Esophagus muscularis mucosa (tissue), 4 donors: ENCODE measurements around the gene FAM107B. TPM values are rescaled to one million over a fixed set of nuclear protein-coding genes. Genes with fewer than 3 reads are reported as not detected.

Experiments used
- DNase-seq: peaks from one replicate; pipeline ENCODE4 v3.0.0-alpha.2; 2017; ENCODE audit errors: extremely low spot score
- H3K27ac ChIP-seq, 4 donors: fragments of 200-600 bp; sonication (generic); replicated peaks in 1 of 4; 1 replicate in 3 of 4; 2 replicates in 1 of 4; pipeline ENCODE4 v1.5.1; 2016 to 2019; ENCODE audit warnings: mild to moderate bottlenecking in 1 of 4
- H3K27me3 ChIP-seq, 4 donors: fragments of 200-600 bp; sonication (generic); one replicate each; pipeline versions ENCODE4 v1.5.1 to v1.6.0; 2016 to 2019
- H3K36me3 ChIP-seq, 4 donors: fragments of 200-600 bp; sonication (generic); one replicate each; pipeline ENCODE4 v1.5.1; 2016 to 2019
- H3K4me1 ChIP-seq, 4 donors: fragments of 200-600 bp; sonication (generic); one replicate each; pipeline ENCODE4 v1.5.1; 2016 to 2019
- H3K4me3 ChIP-seq, 4 donors: fragments of 200-600 bp; sonication (generic); 1 replicate in 2 of 4; 2 replicates in 2 of 4; pipeline ENCODE4 v1.5.1; 2016 to 2019; ENCODE audit warnings: mild to moderate bottlenecking in 4 of 4, moderate library complexity in 1 of 4
- H3K9me3 ChIP-seq, 4 donors: fragments of 200-600 bp; sonication (generic); 1 replicate in 3 of 4; 2 replicates in 1 of 4; pipeline ENCODE4 v1.5.1; 2016 to 2019
- EP300 ChIP-seq: sonication (generic); formaldehyde crosslinking; IDR thresholded peaks from one replicate; pipeline ENCODE4 v1.6.1; 2017; ENCODE audit warnings: antibody characterized with exemption
- POLR2A ChIP-seq: fragments of 450-650 bp; IDR thresholded peaks from one replicate; pipeline ENCODE4 v1.6.1; 2017; ENCODE audit warnings: antibody characterized with exemption, moderate library complexity, mild to moderate bottlenecking, low read depth
- POLR2AphosphoS5 ChIP-seq, 2 donors: sonication (generic); formaldehyde crosslinking; IDR thresholded peaks; one replicate each; pipeline ENCODE4 v1.6.1; 2017; ENCODE audit warnings: antibody characterized with exemption in 2 of 2
- WGBS: methylation state at CpG from one replicate; pipeline ENCODE4 v1.1.5; 2018; 5-methylcytosine and 5-hydroxymethylcytosine counted together
- intact Hi-C: fragments of 100-400 bp; cut with DNase I; formaldehyde crosslinking; loops from one replicate; pipeline ENCODE4 v1.15.1; 2023
- total RNA-seq, 4 donors: library from RNA; depleted of rRNA; stranded (reverse); fragments of >200 nt; gene quantifications; one replicate each; pipeline versions ENCODE4 v1.1.0 to v1.2.1, GENCODE V29; 2016
- TF ChIP-seq, protein P1 (sequence below), 3 experiments: fragments of 200-600 bp in 2 of 3; fragments of 450-650 bp in 1 of 3; sonication (generic) in 2 of 3; IDR thresholded peaks; one replicate each; pipeline ENCODE4 v1.5.1; 2017 to 2019; ENCODE audit warnings: antibody characterized with exemption in 3 of 3, mild to moderate bottlenecking in 2 of 3, moderate library complexity in 1 of 3

Gene FAM107B
- total RNA-seq, 4 donors from 2014 or later = 7.5 to 14.1 (median 9.4) TPM

DNA sequence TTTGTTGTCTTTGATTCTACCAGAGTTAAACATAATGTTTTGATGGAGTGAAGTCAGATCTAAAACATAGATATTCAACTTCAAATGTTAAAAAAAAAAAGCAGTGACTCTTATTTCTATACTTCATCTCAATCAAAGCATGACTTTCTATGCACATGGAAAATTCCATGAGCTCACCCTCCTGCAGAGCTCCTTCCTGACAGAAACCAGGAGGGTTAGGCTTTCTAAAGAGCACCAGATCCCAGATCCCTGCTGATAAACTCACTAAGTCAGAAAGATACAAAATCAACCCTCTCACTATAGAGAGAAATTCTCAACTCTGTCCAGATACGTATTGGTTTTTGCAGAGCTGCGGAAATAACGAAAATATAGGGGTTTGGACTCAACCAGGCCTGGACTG, 122.6 kb downstream of the FAM107B start:
- TF ChIP-seq, protein P1, sequence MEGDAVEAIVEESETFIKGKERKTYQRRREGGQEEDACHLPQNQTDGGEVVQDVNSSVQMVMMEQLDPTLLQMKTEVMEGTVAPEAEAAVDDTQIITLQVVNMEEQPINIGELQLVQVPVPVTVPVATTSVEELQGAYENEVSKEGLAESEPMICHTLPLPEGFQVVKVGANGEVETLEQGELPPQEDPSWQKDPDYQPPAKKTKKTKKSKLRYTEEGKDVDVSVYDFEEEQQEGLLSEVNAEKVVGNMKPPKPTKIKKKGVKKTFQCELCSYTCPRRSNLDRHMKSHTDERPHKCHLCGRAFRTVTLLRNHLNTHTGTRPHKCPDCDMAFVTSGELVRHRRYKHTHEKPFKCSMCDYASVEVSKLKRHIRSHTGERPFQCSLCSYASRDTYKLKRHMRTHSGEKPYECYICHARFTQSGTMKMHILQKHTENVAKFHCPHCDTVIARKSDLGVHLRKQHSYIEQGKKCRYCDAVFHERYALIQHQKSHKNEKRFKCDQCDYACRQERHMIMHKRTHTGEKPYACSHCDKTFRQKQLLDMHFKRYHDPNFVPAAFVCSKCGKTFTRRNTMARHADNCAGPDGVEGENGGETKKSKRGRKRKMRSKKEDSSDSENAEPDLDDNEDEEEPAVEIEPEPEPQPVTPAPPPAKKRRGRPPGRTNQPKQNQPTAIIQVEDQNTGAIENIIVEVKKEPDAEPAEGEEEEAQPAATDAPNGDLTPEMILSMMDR (IDR thresholded peaks at IDR 0.05) = no peak
- TF ChIP-seq EP300 = no peak
- no peak for TF ChIP-seq POLR2A
- no peak for TF ChIP-seq POLR2AphosphoS5 (IDR thresholded peaks at IDR 0.05)
- Histone ChIP-seq H3K27me3 (no peaks in the 10 kb centered on the region), H3K36me3 (no peaks in the 10 kb centered on the region), H3K4me3 (no peak overlapping the region), H3K27ac (no peak overlapping the region), H3K9me3 (no peaks in the 10 kb centered on the region), H3K4me1 (peaks cover 17 to 43% (median 37%) of the 10 kb centered on the region in 4 donors)
- 91% methylated on average over 3 of the region's 3 CpGs for WGBS
- intact Hi-C loops = no loop called here
- DNase-seq = no peak

DNA sequence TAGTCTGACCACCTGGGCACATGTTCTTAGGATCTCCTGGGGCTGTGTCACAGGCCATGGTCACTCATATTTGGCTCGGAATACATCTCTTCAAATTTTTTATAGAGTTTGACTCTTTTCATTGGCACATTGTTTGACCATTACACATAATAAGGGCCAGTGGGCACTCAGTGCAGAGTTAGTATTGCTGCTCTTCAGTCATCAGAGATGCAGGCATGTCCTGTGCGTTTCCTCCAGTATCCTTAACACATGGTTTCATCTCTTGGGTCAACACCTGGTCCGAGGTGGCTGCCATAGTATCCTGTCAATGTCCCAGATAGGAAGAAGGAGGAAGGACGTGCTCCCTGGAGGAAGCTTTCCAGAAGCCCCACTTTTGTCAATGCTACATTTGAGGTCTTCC, 125.0 kb downstream of the FAM107B start:
- no peak for TF ChIP-seq POLR2A
- TF ChIP-seq, protein P1 (IDR thresholded peaks at IDR 0.05) = no peak
- TF ChIP-seq EP300 = no peak
- TF ChIP-seq POLR2AphosphoS5 (IDR thresholded peaks at IDR 0.05) = no peak
- H3K27me3 ChIP-seq = no peaks in the 10 kb centered on the region
- no peak for DNase-seq
- H3K36me3 ChIP-seq = no peaks in the 10 kb centered on the region
- peaks cover 17 to 40% (median 36%) of the 10 kb centered on the region in 4 donors for H3K4me1 ChIP-seq
- H3K27ac ChIP-seq = no peak overlapping the region
- WGBS = 95% methylated on average over 4 of the region's 4 CpGs
- H3K9me3 ChIP-seq = no peaks in the 10 kb centered on the region
- intact Hi-C loops = no loop called here
- no peak overlapping the region for H3K4me3 ChIP-seq

DNA sequence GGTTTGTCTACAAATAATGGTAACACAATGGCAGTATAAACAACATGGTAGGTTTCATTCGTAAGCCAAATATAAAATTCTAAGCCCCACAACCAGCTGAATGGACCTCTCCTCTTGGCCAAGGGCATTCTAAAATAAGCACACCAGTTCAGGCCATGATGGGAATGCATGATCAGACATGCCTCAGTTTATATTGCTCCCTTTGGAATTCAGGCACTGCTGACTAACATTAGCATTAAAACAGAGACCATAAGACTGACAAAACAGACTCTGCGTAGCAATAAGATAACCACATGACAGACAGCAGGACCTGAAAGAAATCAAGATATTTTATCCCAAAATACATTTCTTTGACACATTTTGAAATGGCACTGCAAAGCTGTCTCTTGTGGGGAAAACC, 125.8 kb downstream of the FAM107B start:
- Histone ChIP-seq H3K36me3 (no peaks in the 10 kb centered on the region), H3K9me3 (no peaks in the 10 kb centered on the region), H3K4me3 (no peak overlapping the region), H3K27ac (peak overlapping the region; percentile 53 to 75 (median 66)), H3K4me1 (peaks cover 15 to 32% (median 30%) of the 10 kb centered on the region in 4 donors), H3K27me3 (no peaks in the 10 kb centered on the region)
- TF ChIP-seq, protein P1 (IDR thresholded peaks at IDR 0.05) = no peak
- TF ChIP-seq EP300 = no peak
- WGBS = 91% methylated on average over 2 of the region's 2 CpGs
- DNase-seq = no peak
- intact Hi-C loops = no loop called here

DNA sequence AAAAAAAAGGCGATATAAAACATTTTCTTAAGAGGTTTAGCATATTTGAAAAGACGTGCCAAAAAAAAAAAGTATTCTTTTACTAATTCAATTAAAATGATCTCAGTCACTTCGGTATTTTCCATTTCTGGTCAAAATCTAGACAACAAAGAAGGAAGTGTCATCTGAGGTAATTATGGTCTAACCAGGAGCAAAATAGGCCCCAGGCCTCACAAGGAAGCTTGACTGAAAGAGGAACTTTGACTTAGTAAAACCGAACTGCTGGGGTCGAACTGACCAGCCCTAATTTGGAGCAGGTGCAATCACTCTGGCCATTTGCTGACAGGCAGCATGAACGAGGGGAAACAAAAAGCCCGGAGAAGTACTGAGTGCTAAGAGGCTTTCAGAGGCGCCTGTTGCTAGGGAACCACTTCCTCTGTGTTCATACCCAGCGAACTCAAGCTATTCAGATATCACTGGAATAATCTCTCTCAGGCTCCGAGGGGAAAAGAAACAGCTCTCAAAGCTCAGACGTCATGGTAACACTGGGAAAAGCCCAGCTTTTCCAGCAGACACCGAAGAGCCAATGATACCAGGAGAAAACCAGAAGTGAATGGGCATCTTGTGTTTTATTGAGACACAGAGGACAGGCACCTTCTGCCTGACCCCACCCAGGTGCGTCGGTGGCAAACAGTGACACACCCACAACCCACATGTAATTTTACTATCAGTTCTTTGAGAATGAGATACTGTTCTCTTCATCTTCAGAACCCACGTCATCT, 126.5 kb downstream of the FAM107B start:
- Histone ChIP-seq H3K36me3 (no peaks in the 10 kb centered on the region), H3K27ac (peak overlapping the region; percentile 53 to 75 (median 66)), H3K4me3 (peak overlapping the region in 2 of 4 donors; percentile 0 to 22), H3K4me1 (peaks cover 9 to 25% (median 22%) of the 10 kb centered on the region in 4 donors), H3K9me3 (no peaks in the 10 kb centered on the region), H3K27me3 (no peaks in the 10 kb centered on the region)
- WGBS = 17% methylated on average over 15 of the region's 15 CpGs
- TF ChIP-seq POLR2A = no peak
- TF ChIP-seq POLR2AphosphoS5 (IDR thresholded peaks at IDR 0.05) = peak; percentile 29 to 30
- no peak for DNase-seq
- intact Hi-C loops = no loop called here

DNA sequence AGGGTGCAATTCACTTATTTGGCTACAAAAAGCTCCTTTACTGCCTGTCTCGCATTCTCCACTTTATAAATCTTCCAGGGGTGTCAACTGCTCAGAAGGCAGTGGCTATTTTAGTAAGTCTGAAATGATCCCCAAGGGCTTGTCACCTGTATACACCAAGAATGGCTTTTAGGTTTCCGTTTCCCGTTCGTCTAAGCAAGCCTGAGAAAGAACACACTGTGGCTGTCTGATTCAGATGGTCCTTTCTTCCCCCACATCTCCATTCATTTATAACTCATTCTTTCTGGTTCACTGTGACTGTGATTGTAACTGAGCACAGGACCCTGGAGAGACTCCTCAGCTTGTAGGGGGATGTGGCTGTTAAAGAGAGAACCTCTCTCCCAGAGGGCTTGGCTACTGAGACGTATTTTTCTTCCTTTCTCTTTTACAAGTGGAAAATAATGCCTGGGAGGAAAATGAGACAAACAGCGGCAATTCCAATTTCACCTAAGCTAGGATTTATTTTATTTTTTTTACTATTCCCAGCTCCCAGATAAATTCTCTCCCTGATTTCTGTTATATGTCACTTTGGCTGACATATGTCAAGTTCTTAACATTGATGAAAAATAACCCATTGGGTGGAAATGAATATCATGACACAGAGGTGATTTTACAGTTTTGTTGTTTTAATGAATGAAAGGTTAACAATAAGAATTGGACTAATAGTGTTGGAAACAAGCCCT, 129.3 kb downstream of the FAM107B start:
- Histone ChIP-seq H3K4me1 (peaks cover 6 to 18% (median 16%) of the 10 kb centered on the region in 4 donors), H3K36me3 (no peaks in the 10 kb centered on the region), H3K4me3 (no peak overlapping the region), H3K9me3 (no peaks in the 10 kb centered on the region), H3K27ac (no peak overlapping the region), H3K27me3 (no peaks in the 10 kb centered on the region)
- 87% methylated on average over 6 of the region's 6 CpGs for WGBS
- intact Hi-C loops = no loop called here
- DNase-seq = no peak
- TF ChIP-seq POLR2A (no peak), POLR2AphosphoS5 (IDR thresholded peaks at IDR 0.05) (no peak), EP300 (no peak)
- TF ChIP-seq, protein P1 (IDR thresholded peaks at IDR 0.05) = no peak
